ENCODE measurements around the gene CLPX.
"Not testable (repeated sequence)": the region's sequence is repeated elsewhere in the genome, so short reads cannot be mapped to it uniquely, and the experiment has no call there.

CLPX gene

DNA sequence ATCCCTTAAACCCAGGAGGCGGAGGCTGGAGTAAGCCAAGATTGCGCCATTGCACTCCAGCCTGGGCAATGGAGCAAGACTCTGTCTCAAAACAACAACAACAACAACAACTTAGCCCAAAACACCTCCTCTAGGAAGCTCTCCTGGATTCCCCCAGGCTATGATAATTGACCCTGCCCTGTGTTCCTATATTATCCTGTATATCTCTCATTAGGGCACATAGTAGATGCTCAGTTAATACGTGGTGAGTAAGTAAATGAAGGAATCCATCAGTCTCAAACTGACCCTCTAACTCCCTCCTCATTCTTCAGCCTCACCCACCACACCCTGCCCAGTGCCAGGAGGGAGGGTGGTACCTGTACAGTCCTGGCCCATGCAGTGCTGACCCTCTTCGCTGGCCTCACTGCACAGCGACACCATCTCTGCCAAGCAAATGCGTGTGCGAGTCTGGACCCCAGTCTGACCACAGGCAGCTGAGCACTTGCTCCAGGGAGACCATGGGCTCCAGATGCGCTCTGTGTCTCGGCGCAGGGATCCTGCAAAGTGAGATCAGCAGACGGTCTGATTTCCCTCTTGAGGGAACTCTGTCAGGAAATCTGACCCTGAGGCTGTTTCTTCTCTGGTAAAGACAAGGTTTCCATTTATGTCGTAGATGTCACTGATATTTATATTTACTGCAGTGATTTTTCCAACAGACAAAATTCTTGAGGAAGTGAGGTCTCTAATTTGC lies 20.0 kb upstream of the CLPX start:
- DNase-seq (ENCODE audit: low read depth) = no peak

DNA sequence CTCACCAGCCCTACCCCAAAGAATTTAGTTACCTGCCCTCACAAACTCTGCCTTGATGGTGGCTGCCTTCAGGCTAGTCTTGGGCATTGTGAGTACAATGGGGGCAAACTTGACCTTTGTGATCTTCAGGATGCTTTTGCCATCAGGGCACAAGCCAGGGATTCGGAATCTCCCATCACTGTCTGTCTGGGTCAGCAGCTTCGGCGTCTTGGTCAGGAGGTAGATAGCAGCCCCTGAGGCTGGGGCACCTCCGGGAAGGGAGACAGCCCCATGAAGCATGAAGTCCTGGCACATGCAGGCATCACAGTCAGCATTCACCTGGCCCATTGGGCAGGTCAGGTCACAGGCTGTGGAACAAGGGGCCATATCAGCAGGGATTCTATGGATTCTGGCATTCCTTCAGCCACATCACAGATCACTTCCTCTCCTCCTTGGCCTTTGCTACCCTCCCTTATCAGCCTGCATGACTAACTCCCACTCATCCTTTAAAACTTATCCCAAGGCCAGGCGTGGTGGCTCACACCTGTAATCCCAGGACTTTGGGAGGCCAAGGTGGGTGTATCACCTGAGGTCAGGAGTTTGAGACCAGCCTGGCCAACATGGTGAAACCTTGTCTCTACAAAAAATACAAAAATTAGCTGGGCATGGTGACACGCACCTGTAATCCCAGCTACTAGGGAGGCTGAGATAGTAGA lies 19.2 kb upstream of the CLPX start:
- no peak for DNase-seq (ENCODE audit: low read depth)

DNA sequence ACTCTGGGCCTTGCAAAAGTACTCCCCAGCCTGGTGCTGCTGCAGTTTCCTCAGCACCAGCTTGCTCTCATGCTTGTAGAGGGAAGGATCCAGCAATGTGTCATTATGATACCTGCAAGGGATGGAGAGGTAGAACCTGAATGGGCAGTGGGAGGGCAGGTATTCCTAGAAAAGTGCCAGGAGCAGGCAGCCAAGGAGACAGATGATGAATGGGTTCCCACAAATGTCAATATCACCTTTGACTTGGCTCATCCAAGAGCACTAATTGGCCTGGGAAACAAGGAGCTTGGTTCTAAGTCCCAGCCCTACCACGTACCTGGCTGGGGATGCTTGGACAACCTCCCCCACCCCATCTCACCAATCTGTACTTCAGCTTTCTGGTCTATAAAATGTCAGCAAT lies 16.8 kb upstream of the CLPX start:
- DNase-seq (ENCODE audit: low read depth) = no peak

DNA sequence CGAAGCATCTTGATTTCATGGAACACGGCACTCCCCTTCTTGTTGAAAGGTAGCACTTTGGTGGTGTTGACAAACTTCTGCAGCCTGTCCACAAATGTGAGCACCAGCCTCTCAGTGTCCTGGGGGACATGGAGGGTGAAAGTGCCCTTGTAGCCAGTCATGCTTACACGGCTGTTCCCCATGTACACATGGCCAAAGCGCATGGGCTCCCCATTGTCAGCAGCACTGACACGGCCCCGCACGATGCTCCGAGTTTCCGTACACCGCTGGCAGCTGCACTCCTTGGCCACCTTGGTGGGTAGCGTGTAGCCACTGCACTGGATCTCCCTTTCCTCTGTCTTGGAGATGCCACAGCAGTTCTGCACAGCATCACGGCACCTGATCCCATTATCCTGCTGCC lies 13.4 kb upstream of the CLPX start:
- no peak for DNase-seq (ENCODE audit: low read depth)

DNA sequence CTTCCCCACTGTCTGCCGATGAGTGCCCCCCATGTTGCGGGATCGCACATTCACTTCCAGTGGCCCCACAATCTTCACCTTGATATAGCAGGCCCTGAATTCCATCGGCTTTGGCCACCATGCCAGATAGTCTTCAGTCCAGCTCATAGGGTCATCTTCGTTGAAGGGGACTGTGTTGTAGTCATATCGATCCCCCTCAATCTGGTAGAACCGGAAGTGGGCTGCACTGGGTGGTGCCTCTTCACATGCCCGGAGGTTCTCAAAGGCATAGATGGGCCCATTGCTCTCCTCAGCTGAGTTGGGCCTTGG lies 12.1 kb upstream of the CLPX start:
- no peak for DNase-seq (ENCODE audit: low read depth)

DNA sequence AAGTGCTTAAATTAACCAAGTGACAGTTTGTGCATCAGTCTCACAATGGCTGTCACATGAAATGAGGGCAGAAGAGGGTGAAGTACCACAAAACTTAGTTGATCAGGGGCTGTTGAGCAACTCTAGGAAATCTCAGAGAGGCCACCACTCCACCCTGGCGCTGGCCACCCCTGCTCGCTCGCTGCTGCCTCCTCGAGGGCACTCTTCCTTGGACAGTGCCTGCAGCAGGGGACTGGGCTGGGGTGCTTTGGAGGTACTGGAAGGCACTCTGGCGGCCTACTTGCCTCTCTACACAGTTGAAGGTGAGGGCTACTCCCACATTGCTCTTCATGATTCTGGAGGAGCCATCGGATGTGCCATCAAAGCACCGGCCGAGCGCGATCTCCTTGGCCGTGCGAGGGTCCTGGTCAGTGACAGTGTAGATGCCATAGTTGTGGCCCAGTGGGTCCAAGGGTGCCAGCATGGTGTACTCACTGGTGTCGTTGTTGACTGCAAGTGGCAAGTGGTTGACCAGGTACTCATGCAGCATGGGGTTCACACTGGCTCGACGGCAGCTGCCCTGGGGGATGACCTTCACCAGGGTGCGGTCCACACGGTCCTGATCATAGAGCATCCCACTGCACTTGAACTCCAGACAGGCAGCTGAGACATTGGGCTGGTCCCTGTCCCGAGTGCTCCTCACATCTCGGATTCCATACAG lies 11.6 kb upstream of the CLPX start:
- no peak for DNase-seq (ENCODE audit: low read depth)

DNA sequence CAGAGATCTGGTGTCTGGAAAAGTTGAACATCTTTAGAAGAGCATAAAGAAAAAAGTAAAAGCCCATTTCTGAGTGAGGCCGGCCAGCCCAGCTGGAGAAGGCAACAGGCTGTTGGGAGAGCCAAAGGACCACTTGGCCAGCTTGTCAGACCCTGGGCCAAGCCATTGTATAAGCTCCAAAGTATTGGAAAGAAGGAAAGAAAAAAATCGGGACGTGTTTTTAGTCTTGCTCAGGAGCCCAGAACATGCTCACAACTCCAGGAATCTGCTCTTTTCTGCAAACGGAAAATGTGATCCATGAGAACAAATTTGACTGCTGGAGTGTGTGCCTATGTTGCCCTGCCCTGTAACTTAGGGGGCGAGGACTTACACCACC lies 10.4 kb upstream of the CLPX start:
- DNase-seq (ENCODE audit: low read depth) = no peak

DNA sequence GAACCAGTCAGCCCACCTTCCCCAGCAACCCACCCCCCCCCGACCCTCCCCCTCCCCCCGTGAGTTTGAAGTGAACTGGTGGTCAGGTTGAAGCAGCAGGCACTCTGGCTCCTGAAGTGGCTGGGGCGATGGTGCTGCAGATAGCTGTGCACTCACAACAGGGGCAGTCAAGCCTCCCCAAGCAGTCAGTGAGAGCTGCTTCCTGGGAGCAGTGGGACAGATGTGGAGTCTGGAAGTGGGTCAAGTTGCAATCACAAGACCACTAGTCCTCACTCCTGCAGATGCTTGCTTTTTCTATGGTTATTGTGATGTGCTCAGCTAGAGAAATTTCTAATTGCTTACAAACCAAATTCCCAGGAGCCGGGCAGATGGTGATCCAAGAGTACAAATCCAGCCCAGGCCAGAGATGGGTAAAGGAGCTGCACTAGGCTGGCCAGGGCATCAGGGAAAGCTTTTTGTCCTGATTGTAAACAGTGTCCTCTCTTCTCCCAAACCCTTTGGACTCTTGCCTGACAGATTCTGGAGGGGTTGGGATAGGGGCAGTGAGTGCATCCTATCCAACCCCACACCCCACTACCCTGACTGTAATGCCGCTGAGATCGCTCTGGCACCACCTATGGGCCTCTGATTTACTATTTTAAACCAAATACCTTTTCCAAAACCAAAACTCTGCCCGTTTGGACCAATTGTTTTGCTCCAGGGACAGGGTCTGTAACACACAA lies 9.8 kb upstream of the CLPX start:
- no peak for DNase-seq (ENCODE audit: low read depth)

DNA sequence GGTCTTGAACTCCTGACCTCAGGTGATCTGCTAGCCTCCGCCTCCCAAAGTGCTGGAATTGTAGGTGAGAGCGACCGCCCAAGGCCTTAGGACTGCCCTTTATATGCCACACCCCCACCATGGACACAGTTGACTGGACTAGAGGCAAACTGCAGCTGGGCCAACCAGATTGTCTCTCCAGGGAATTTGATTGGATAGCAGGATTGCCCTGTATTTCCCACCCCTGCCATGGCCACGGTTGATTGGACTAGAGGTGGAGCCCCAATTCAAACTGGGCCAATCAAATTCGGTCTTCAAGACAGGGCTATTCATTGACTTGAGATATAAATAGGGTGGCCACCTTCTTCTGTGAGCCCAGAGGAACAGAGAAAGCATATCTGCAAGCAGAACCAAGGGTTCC lies 6.9 kb upstream of the CLPX start:
- DNase-seq (ENCODE audit: low read depth) = no peak

DNA sequence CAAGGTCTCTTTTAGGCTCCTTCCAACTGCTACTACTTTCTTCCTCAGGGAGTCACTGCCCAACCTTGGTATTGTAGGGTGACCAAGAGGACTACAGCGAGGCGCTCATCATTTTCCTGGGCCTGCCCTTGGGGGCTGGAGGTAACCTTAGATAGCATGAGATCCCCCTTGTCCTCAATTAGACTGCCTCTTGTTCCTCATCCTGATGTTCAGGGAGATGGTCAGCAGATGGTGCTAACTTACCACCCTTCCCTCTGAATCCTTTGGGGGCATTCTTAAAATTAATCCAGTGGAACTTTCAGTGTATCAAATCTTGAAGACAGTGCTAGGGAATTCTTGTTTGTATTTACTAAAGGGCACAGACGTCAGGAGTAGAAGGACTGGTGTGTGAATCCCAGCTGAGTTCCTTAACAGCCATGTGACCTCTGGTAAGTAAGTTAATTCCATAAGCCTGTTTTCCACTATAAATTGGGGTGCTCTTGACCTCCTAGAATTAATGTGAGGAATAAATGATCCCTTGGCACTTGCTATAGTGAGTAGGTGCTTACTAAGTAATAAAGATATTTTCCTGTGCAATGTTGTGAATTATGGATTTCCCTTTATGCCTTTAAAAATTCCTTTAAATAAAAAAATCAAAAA lies 4.1 kb upstream of the CLPX start:
- DNase-seq (ENCODE audit: low read depth) = no peak

DNA sequence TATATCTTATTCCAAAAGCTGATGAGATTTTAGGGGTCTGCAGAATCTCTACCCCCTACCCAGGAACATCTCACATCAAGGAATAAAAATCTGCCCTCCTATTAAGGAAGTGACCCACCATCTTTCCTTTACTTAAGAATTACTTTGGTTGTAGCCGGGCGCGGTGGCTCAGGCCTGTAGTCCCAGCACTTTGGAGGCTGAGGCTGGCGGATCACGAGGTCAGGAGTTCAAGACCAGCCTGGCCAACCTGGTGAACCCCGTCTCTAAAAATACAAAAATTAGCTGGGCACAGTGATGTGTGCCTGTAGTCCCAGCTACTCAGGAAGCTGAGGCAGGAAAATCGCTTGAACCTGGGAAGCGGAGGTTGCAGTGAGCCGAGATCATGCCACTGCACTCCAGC lies 3.3 kb upstream of the CLPX start:
- DNase-seq (ENCODE audit: low read depth) = not testable (repeated sequence)

DNA sequence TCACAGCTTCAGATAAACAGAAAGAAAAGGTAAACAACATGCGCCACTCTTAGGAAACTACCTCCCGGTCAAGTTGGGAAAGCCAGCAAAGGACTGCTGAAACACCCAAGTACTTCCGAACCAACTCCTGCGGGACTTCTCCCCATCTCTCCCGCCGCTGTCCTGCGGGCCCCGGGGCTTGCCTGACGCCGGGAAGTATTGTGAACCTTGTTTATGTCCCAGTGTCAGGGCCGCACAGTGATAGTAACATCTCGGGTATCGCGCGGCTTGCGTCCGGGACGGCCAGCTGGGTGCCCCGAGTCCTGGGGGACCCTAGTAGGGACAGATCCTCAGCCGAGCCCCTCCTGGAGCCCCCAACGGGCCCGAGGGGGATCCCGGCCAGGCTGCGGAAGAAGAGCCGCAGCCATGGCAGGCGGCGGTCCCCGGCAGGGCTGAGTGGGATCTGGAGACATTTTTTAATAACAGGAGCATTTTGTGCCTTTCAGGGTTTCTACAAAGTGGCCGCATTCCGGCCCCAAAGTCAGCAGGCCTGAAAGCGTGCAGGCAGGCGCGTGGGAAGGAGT lies 756 bp downstream of the CLPX start:
- no peak for DNase-seq (ENCODE audit: low read depth)

DNA sequence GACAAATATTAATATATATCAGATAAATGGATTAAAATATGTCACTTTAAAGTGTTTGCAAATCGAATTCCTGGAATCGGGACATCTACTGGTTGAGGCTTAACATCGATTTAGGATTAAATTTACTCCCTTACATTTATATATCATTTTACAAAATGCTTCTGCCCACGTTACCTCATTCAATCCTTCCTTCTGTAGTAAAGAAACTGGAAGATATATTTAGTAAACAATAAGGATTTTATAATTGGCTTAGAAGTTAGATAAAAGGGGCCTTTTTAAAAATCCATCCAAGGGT lies 1.3 kb downstream of the CLPX start:
- no peak for DNase-seq (ENCODE audit: low read depth)

DNA sequence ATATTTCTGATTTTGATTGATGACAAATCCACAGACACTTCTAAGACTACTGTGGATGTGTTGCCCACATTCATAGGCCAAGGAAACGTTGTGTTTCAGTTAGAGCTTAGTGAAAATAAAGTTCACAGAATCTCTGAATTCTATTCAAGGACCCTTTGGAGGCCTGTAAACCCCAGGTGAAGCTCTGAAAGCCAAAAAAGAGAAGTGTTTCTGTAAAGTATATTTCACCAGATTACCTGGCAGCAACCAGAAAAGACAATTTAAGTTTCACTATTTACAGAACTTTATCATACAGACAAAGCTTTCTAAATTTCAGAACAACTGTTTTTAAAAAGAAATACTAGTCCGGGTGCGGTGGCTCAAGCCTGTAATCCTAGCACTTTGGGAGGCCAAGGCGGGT lies 2.6 kb downstream of the CLPX start:
- DNase-seq (ENCODE audit: low read depth) = no peak

DNA sequence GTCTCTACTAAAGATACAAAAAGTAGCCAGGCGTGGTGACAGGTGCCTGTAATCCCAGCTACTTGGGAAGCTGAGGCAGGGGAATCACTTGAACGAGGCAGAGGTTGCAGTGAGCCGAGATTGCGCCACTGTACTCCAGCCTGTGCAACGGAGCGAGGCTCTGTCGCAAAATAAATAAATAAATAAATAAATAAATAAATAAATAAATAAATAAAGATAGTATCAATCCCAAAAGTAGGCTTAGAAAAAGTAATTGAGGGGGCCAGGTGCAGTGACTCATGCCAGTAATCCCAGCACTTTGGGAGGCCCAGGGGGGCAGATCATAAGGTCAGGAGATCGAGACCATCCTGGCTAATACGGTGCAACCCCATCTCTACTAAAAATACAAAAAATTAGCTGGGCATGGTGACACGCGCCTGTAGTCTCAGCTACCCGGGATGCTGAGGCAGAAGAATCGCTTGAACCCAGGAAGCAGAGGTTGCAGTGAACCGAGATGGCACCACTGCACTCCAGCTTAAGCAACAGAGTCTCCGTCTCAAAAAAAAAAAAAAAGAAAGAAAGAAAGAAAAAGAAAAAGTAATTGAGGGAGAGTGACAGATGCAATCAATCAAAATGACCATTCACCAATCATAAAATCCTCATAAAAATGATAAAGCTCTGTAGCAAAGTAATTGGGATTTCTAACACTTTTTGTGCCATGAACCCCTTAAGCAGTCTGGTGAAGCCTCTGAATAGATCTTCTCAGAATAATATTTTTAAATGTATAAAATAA lies 3.4 kb downstream of the CLPX start:
- not testable (repeated sequence) for DNase-seq (ENCODE audit: low read depth)

DNA sequence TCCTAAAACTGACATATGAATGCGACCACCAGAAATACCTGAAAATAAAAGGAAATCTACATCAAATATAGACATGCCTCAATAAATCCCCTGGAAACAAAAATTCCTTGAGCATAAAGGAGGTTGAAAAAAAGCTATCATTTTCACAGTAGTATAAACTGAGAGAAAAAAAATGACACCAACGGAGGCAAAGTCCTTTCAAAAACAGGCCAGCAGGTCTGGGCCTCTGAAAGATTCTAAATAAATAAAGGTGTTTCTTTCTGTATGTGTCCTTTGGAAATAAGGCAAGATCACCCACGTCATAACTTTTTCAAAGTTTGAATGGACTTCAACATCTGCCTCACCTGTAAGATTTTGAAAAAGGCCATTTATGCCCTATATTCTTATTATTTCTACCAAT lies 5.0 kb downstream of the CLPX start:
- no peak for DNase-seq (ENCODE audit: low read depth)

DNA sequence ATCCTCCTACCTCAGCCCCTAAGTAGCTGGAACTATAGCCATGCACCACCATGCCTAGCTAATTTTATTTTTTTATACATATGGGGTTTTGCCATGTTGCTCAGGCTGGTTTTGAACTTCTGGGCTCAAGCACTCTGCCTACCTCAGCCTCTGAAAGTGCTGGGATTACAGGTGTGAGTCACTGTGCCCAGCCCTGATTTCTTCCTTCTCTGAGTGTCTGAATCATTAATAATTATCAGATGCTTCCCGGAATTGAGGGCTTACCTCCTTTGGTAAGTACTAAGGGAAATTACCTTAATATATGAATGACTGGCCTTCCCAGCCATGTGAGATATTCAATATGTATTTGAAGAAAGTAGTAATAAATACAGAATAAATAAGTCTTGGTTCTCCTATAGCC lies 7.2 kb downstream of the CLPX start:
- no peak for DNase-seq (ENCODE audit: low read depth)

DNA sequence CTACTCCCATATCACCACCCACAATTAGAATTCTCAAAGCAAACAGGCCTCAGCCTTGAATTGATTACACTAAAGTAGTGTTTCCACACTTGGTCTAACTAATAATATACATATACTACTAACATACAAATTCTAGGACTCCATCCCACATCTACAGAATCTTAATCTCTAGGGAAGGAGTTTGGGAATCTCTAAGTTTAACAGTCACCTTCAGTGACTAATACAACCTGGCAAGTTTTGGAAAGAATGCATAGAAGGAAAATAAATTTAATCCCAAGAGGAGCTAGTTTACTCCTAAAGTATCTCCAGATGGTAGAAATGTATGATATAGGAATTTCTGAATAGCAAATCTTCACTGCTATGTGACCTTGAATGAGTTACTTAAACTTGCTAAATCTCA lies 9.1 kb downstream of the CLPX start:
- no peak for DNase-seq (ENCODE audit: low read depth)

DNA sequence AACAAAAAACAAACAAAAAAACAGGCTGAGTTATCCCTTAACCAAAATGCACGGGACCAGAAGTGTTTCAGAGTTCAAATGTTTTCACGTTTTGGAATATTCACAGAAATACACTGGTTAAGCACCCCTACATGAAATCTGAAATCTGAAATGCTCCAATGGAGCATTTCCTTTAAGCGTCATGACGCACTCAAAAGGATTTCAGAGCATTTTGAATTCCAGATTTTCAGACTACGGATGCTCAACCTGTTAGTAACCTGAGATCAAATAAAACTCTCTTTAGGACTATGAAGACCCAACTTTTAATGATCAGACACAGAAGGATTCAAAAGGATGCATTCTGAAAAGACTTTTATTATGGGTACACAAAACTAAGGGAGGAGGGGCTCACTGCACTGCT lies 9.6 kb downstream of the CLPX start:
- no peak for DNase-seq (ENCODE audit: low read depth)

DNA sequence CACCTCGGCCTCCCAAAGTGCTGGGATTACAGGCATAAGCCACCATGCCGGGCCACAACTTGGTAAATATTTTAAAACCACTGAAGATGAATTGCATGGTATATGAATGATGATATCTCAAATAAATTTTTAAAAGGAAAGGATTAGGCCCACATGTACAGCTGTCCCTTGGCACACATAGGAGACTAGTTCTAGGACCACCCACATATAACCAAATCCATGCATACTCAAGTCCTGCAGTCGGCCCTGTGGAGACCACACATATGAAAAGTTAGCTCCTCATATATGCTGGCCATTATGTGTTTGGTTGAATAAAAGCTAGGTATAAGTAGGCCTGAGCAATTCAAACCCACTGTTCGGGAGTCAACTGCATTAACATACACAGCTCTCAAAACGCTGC lies 10.6 kb downstream of the CLPX start:
- DNase-seq (ENCODE audit: low read depth) = no peak

DNA sequence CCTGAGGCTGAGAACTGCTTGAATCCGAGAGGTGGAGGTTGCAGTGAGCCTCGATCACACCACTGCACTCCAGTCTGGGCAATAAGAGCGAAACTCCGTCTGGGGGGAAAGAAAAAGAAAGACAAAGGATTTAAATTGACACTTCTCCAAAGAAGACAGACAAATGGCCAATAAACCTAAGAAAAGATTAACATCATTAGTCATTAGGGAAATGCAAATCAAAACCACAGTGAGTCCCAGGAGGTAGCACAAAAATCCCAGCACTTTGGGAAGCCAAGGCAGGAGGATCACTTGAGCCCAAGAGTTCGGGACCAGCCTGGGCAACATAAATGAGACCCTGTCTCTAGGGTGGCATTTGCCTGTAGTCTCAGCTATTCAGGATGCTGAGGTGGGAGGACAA lies 12.6 kb downstream of the CLPX start:
- DNase-seq (ENCODE audit: low read depth) = no peak

DNA sequence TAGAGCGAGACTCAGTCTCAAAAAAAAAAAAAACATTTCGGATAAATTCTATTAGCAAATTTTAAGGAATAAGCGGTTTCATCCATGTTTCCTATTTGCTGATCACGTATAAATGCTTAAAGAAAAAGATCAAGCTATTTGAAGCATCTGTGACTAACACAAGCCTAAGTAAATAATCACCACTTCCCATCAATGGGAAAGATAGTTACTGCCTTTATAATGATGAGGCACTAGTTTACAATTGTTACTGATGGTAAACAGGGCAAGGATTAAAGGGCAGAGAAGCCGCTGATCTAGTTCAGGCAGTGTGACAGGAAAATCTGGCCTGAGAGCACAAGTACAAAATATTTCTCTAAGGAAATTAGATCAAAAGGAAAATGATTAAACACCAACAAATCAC lies 13.7 kb downstream of the CLPX start:
- no peak for DNase-seq (ENCODE audit: low read depth)

Measured in HS-5 (cell line).